Keratinocyte (primary cell): ENCODE data around the gene BUB1. TPM values are rescaled to one million over a fixed set of nuclear protein-coding genes. Genes with fewer than 3 reads are reported as not detected.

ENCODE experiments used
- DNase-seq: peaks from one replicate; pipeline ENCODE4 v3.0.0-alpha.2; 2011; ENCODE audit warnings: low read depth, missing footprints, low spot score
- FAIRE-seq: peaks from 2 replicates; lab custom pipeline; 2011; peaks lifted over from hg19 to GRCh38; lab: Jason Lieb, UNC
- H2AFZ ChIP-seq: 2 replicates; pipeline ENCODE4 v1.6.0; 2012; ENCODE audit warnings: low read length, control low read depth, inconsistent platforms; ENCODE audit not compliant: control insufficient read depth
- H3K27ac ChIP-seq: 2 replicates; pipeline ENCODE4 v1.5.1; 2011; ENCODE audit warnings: low read length; ENCODE audit not compliant: control insufficient read depth, insufficient read depth
- H3K27me3 ChIP-seq: 3 replicates; pipeline ENCODE4 v1.6.0; 2011; ENCODE audit warnings: low read length; ENCODE audit not compliant: control insufficient read depth, insufficient read depth; ENCODE audit errors: extremely low read depth
- H3K36me3 ChIP-seq, 2 experiments: 2 replicates in 1 of 2; 3 replicates in 1 of 2; pipeline ENCODE4 v1.5.1; 2011; ENCODE audit warnings: low read length in 2 of 2, mild to moderate bottlenecking in 1 of 2; ENCODE audit not compliant: control insufficient read depth in 2 of 2, insufficient read depth in 2 of 2; ENCODE audit errors: extremely low read depth in 1 of 2
- H3K4me1 ChIP-seq: 3 replicates; pipeline ENCODE4 v1.5.1; 2011; ENCODE audit warnings: low read length; ENCODE audit not compliant: control insufficient read depth, insufficient read depth; ENCODE audit errors: extremely low read depth
- H3K4me2 ChIP-seq: 3 replicates; pipeline ENCODE4 v1.6.0; 2011; ENCODE audit warnings: low read depth, low read length; ENCODE audit not compliant: control insufficient read depth, insufficient read depth; ENCODE audit errors: extremely low read depth
- H3K4me3 ChIP-seq, 3 experiments: fragments of 200-600 bp in 1 of 3; sonication (generic) in 1 of 3; 2 replicates in 2 of 3; 3 replicates in 1 of 3; pipeline ENCODE4 v1.5.1; 2011 to 2016; ENCODE audit warnings: low read length in 3 of 3, mild to moderate bottlenecking in 3 of 3, control low read depth in 2 of 3, inconsistent platforms in 1 of 3, low read depth in 1 of 3, mixed read lengths in 1 of 3, mixed run types in 1 of 3, moderate library complexity in 1 of 3; ENCODE audit not compliant: control insufficient read depth in 2 of 3, insufficient read depth in 2 of 3; ENCODE audit errors: extremely low read depth in 1 of 3
- H3K79me2 ChIP-seq: 2 replicates; pipeline ENCODE4 v1.6.0; 2012; ENCODE audit warnings: low read length; ENCODE audit not compliant: control insufficient read depth, insufficient read depth
- H3K9ac ChIP-seq: 3 replicates; pipeline ENCODE4 v1.6.0; 2011; ENCODE audit warnings: low read length; ENCODE audit not compliant: control insufficient read depth, insufficient read depth; ENCODE audit errors: extremely low read depth
- H3K9me1 ChIP-seq: 3 replicates; pipeline ENCODE4 v1.6.0; 2011; ENCODE audit warnings: low read length; ENCODE audit not compliant: control insufficient read depth, insufficient read depth; ENCODE audit errors: extremely low read depth
- H3K9me3 ChIP-seq: 2 replicates; pipeline ENCODE4 v1.5.1; 2012; ENCODE audit warnings: low read depth, low read length; ENCODE audit not compliant: control insufficient read depth
- H4K20me1 ChIP-seq: 3 replicates; pipeline ENCODE4 v1.6.0; 2011; ENCODE audit warnings: low read length; ENCODE audit not compliant: control insufficient read depth, insufficient read depth; ENCODE audit errors: extremely low read depth
- CTCF ChIP-seq, 3 experiments: IDR thresholded peaks in 1 of 3; conservative IDR thresholded peaks in 1 of 3; optimal IDR thresholded peaks in 1 of 3; 2 replicates in 2 of 3; 3 replicates in 1 of 3; pipeline versions ENCODE3 to v1.5.1; 2011; ENCODE audit warnings: low read length in 3 of 3, mild to moderate bottlenecking in 3 of 3, moderate library complexity in 2 of 3, control low read depth in 1 of 3, inconsistent platforms in 1 of 3; ENCODE audit not compliant: insufficient read depth in 2 of 3; ENCODE audit errors: extremely low read depth in 1 of 3
- EZH2 ChIP-seq: IDR thresholded peaks from one replicate; pipeline ENCODE4 v1.6.1; 2012; ENCODE audit warnings: inconsistent platforms, mild to moderate bottlenecking, low read length, moderate library complexity
- dilution Hi-C: fragments of 300-500 bp; cut with MboI; formaldehyde crosslinking; loops from one replicate; pipeline ENCODE4 v1.7.0; 2020; ENCODE audit warnings: low sequenced_read_pairs; ENCODE audit not compliant: extremely low pct_ligation_motif_present
- polyA plus RNA-seq, 5 experiments: library from polyadenylated mRNA; depleted of rRNA in 3 of 5; stranded (reverse) in 3 of 5; stranded (forward) in 1 of 5; unstranded in 1 of 5; fragments of >200 nt; gene quantifications; 1 replicate in 1 of 5; 2 replicates in 3 of 5; 3 replicates in 1 of 5; pipeline versions ENCODE4 v1.2.1 to v1.2.3, GENCODE V29; 2011 to 2012; ENCODE audit warnings: missing spikeins in 2 of 5, low read depth in 1 of 5, low replicate concordance in 1 of 5

Gene BUB1
- polyA plus RNA-seq, 1 donor (not counting 4 experiments of a cell fraction or from before 2014, with no cell fraction given) = 24.7 TPM

- Histone ChIP-seq H3K9ac (no peak overlapping the region), H3K4me1 (peaks cover 11% of the 10 kb centered on the region), H4K20me1 (no peaks in the 10 kb centered on the region), H3K79me2 (no peaks in the 10 kb centered on the region), H3K4me3 (no peak overlapping the region), H3K27me3 (peaks cover 28% of the 10 kb centered on the region), H3K36me3 (no peaks in the 10 kb centered on the region), H3K9me3 (no peaks in the 10 kb centered on the region), H3K27ac (no peak overlapping the region), H3K4me2 (no peak overlapping the region), H2AFZ (no peak overlapping the region), H3K9me1 (no peaks in the 10 kb centered on the region)
- dilution Hi-C loops = no loop called here
- FAIRE-seq (no peak), DNase-seq (no peak)
- TF ChIP-seq CTCF (optimal IDR thresholded peaks at IDR 0.05 in 1 of 3, IDR thresholded peaks at IDR 0.05 in 1 of 3, conservative IDR thresholded peaks at IDR 0.05 in 1 of 3; ENCODE audit: extremely low read depth in 1 of 3, insufficient read depth in 2 of 3, low read length in 3 of 3) = no peak
- TF ChIP-seq EZH2 = no peak
These were observed 34.9 kb upstream of the BUB1 start for GRCh38 chr2:110712737-110713136.

DNA sequence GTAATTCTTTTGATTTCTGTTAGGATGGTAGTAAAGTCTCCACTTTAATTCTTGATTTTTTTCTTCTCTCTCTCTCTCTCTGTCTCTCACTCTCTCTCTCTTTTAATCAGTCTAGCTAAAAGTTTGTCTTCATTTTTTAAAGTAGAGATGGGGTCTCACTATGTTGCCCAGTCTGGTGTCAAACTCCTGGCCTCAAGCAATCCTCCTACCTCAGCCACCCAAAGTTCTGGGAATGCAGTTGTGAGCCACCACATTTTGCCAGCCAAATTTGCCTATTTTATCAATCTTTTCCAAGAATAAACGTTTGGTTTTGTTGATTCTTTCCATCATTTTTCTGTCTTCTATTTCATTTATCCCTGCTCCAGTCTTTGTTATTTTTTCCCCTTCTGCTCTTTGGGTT, 30.6 kb upstream of the BUB1 start:
- dilution Hi-C loops = no loop called here
- no peaks in the 10 kb centered on the region for H3K36me3 ChIP-seq
- FAIRE-seq (no peak), DNase-seq (no peak)
- no peak overlapping the region for H2AFZ ChIP-seq
- no peaks in the 10 kb centered on the region for H3K79me2 ChIP-seq
- H3K9ac ChIP-seq = no peak overlapping the region
- H4K20me1 ChIP-seq = no peaks in the 10 kb centered on the region
- no peaks in the 10 kb centered on the region for H3K9me1 ChIP-seq
- no peak for TF ChIP-seq CTCF (optimal IDR thresholded peaks at IDR 0.05 in 1 of 3, IDR thresholded peaks at IDR 0.05 in 1 of 3, conservative IDR thresholded peaks at IDR 0.05 in 1 of 3; ENCODE audit: extremely low read depth in 1 of 3, insufficient read depth in 2 of 3, low read length in 3 of 3)
- no peak for TF ChIP-seq EZH2
- no peak overlapping the region for H3K4me2 ChIP-seq
- no peak overlapping the region for H3K27ac ChIP-seq
- peaks cover under 1% of the 10 kb centered on the region for H3K4me1 ChIP-seq
- H3K9me3 ChIP-seq = no peaks in the 10 kb centered on the region
- no peak overlapping the region for H3K4me3 ChIP-seq
- H3K27me3 ChIP-seq = peaks cover 37% of the 10 kb centered on the region
